Measurements from ENCODE around the gene HDAC7.
"Not testable (repeated sequence)": the region's sequence is repeated elsewhere in the genome, so short reads cannot be mapped to it uniquely, and the experiment has no call there.

The HDAC7 gene

DNA sequence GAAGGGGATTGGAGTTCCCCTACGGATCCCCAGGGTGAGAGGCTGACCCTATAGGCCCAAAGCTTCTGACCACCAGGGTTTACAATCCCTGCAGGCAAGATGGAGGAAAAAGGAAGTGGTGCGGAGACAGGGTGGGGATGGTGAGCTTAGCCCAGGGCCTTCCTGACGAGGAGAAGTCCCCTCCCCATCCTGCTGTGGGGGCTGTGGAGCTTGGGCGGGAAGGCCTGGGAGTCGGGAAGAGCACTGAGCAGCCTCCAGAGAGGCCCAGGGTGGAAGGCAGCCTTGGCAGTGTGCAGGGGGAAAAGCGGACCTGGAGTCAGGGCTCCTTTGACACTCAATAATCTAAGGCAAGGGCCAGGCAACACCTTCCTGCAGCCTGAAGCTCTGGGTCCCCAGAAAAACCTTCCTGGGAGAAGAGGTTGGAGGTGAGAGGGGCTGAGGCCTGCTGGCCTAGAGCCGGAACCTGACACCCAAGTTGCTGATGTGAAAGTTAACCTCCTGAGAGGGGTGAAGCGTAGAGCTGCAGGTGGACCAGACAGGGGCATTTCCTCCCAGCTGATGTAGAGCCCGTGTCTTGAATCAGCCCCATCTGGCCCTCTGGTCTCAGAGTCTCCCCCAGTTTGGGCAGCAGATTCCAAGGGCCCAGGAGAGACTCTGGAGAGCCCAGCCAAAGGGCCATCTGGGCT, 6.0 kb downstream of the HDAC7 start:
- DNase-seq (ENCODE audit: low read depth, low spot score): no peak

DNA sequence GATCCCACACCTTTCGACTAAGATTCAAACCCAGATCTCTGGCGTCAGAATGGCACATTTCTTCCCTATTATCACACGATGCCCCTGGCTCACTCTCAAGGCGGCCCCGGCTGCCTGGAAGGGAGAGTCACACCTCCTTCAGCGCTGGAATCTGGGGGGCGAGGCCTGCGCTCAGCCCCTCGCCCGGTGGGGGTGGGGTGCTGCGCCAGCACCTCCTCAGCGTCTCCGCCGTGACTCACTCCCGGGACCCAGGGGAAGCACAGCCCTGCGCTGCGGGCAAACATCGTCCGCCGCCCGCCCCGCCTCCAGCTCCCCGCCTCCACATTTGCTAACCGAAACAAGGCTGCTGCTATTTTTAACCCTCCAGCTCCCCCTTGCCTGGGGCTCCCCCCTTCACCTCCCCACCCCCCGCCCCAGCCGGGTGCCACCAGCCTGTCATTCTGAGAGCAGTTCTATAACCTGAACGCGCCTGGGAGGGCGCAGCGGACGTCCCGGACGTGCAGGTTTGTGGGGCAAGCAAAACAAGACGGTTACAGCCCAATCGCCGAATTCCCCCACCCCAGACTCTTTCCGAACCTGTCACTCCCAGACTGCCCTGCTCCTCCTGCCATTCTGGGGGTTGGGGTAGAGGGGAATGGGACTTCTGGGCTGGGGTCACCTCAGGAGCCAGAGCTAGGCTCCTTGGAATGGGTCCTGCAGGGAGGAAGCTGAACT, 6.7 kb downstream of the HDAC7 start:
- DNase-seq (ENCODE audit: low read depth, low spot score): no peak

DNA sequence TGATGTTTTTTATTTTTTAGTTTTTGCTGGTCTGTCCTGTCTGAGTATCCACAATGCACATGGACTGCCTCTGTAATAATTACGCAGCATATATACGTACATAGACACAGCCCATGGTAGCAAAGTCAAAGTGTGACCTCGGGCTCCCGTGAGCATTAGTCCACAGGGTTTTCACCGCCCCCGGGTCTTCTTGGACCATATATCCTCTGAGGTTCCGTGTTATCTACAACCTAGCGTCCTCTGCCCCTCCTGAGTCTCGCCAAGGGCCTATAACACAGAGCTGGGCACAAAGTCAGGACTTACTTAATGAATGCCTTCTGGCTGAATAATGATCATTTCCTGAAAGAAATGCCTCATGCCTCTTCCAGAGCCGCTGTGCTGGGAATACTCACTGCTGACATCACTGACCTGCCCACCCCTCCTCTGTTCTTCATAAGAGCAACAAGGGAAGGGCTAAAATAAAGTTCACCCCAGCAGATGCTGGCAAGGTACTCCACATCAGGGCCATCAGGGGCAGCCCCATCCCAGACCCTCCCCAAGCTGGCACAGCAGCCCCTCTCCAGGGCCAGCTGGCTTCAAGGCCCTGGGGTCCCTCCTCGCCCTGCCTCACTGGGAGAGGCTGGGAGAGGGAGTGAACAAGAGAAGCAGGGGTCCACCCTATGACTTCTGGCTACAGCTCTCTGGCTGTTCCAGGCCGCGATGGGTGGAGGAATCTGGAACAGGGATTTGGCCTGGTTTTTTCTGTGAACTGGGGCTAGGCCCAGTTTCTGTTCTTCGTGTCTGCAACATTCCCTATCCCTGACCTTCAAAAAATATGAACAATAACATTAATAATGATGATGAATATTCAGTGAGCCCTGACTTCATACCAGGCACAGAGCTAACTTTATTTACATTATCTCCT, 7.9 kb downstream of the HDAC7 start:
- no peak for DNase-seq (ENCODE audit: low read depth, low spot score)

DNA sequence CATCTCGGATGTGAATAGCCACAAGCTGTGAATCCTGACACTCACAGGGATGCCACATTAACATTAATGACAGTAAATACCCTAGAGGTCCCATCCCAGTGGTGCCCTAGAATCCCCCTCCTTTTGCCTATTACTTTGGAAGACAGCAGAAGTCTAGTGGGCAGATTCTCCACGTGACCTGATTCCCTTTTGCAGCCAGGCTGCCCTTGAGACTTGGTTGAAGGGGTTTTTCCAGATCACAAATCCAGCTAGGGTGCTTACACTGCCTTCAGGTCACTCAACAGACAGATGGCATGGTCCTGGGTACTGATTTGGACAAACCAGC, 8.7 kb downstream of the HDAC7 start:
- DNase-seq (ENCODE audit: low read depth, low spot score): no peak

DNA sequence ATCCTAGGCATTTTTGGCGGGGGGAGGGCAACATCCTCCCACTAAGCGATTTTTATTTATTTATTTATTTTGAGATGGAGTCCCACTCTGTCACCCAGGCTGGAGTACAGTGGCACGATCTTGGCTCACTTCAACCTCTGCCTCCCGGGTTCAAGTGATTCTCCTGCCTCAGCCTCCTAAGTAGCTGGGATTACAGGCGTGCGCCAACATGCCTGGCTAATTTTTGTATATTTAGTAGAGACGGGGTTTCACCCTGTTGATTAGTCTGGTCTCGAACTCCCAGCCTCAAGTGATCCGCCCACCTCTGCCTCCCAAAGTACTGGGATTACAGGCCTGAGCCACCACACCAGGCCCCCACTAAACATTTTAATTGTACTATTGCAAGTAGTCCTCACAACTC, 10.2 kb downstream of the HDAC7 start:
- not testable (repeated sequence) for DNase-seq (ENCODE audit: low read depth, low spot score)

DNA sequence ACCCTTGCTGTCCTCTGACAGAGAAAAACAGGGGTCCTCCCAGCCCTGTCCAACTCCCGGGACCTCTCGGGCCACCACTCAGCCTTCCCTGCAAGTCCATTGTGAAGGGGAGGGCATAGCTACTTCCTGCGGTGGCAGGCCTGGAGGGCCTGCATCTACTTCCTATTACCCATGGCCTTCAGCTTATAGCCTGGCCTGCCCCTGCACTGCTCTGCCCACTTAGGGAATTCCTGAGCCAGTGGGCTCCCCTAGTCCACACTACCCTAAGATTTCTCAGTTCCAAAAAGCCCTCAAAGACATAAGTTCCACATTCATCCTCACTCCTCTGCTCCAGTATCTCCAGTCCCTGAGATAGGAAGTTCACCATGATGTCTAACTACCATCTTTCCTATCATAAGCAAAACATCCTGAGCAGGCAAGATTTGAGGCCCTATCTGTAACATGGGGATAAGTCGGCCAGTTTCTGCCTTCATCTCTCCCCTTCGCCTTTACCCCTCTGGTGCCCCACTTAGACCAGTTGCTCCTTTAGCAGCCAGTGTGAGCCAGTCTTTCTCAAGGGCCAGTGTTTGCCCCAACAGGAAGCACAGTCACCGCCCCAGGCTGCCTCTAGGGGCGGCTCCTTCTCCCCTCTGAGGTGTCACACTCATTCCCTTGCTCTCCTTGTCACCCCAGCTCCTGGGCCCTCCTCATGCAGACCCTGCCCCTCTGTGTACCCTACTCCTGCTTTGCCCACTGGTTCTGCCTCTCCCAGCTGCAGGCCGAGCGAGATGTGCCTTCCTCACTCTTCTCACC, 10.9 kb downstream of the HDAC7 start:
- no peak for DNase-seq (ENCODE audit: low read depth, low spot score)

DNA sequence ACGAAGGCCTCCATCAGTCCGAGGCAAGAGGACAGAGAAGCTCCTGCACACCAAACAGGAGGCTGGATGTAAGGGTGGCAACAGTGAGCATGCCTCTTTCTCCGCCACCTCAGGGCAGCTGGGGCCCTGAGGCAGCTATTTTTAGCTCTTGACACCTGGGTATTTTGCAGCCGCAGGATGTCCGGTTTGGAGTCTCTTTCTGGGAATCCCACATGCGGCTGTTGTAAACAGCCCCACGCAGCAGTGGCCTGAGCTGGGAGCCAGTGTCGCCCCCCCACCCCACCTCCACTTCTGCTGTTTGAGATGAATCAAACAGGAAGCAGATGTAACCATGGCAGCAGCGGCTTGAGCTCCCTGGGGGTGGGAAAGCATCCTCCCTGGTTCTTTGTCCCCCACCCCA, 11.7 kb downstream of the HDAC7 start:
- DNase-seq (ENCODE audit: low read depth, low spot score): no peak

DNA sequence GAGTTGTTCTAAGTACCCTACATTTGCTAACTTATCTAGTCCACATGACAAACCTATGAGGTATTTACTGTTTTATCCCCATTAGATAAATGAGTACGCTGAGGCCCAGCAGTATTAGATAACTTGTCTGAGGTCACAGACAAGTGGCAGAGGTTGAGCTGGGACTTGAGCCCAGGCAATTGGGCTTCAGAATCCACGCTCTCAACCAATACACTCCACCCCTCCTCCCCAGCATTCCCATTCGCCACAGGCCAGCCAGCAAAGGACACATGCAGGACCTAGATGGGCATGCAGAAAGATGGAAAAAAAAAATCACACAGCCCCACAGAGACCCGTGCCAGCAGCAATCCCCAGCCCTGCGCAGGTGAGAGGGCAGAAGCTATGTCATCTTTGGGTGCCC, 12.4 kb downstream of the HDAC7 start:
- no peak for DNase-seq (ENCODE audit: low read depth, low spot score)

DNA sequence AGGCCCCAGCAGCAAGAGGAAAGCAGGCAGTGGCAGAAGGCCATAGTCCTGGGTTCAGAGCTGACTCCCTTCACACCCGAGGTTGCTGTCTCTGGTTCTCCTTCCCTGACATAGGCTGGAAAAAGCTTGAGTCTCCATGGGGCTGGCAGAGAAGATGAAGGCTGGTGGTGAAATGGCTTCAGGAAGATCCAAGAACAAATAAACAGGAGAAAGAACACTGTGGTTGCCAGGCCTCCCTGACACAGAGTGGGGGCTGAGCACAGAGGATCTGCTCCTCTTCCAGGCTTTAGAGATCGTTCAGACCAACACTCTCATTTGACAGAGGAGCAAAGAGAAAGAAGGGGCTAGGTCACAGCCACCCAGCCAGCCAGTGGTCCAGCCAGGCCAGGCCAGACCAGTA, 14.3 kb downstream of the HDAC7 start:
- no peak for DNase-seq (ENCODE audit: low read depth, low spot score)

DNA sequence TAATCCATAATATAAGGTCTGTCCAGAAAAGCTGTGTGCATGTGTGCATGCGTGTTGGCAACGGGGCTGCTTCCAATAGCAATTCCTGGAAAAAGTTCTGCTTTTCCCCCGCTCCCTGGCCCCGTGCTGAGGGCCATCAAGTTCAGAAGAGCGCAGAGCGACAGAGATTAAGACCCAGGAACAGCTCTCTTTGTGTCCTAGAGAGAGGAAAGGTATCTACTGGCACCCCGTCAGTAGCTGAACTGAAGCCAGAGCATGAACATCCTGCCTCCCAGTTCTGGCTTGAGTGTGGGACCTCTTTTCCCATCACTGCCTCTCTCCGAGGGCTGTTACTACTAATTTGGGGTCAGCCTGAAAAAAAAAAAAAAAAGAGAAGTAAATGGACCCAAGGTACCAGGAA, 15.5 kb downstream of the HDAC7 start:
- no peak for DNase-seq (ENCODE audit: low read depth, low spot score)

DNA sequence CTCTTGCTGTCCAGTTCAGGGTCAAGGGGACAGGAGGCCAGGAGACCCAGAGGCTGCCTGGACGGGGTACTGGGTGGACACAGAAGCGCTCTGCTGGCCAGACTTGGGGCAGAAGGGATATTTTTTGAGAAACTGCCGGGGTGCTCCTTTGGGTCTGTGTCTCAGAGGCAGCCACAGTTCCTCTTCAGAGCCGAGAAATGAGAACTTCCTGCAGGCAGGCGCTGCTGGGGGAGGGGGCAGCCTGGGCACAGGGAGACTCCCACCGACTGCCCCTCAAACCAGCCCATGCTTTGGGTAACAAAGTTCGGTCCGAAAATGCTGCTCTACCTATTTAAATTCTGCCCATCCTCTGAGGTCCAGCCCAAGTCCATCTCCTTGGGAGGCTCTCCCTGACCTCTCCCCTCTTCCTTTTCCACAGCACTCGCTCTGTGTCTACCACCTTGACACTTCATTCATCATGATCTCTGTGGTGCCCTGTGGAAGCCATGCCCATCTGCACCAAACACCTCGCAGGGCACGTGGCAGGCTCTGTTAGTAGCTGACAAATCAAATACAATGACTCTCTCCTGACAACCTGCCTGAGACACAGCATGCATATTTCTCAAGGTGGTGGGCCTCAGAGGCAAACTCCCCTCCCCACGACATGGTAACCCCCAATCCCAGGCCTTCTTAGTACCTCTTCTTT, 16.4 kb downstream of the HDAC7 start:
- no peak for DNase-seq (ENCODE audit: low read depth, low spot score)

DNA sequence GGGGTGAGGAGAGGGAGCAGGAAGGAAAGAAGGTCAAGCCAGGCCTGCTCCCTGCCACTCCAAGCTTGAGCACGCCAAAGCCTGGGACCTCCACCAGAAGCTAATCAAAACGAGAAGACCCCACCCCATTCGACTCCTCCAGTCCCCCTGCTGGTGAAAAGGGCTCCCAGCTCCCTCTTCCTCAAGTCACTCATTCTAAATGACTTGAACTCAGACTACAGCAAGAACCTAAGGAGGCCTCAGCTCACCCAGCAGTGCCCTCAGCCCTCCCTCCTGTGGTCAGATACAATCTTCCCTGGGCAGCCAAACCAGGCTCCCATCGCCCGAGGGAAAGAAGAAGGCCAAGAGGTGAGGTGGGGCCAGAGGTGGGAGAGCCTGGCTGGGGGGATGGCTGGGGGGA, 17.4 kb downstream of the HDAC7 start:
- no peak for DNase-seq (ENCODE audit: low read depth, low spot score)

DNA sequence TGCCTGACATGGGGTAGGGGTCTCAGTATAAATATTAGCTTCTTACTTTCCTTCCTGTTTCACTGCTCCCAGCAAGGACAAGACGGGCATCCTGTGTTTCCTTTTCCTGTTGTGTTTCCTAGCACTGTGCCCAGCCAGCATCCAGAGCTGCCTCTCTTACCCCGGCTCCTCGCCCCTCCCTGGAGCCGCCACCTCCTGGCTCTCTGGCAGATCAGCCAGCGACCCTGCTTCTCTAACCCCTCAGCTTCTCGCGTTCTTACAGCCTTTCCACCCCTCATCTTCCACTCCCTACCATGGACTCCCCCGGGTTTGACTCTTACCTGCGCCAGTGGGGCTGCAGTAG, 17.8 kb downstream of the HDAC7 start:
- DNase-seq (ENCODE audit: low read depth, low spot score): no peak

DNA sequence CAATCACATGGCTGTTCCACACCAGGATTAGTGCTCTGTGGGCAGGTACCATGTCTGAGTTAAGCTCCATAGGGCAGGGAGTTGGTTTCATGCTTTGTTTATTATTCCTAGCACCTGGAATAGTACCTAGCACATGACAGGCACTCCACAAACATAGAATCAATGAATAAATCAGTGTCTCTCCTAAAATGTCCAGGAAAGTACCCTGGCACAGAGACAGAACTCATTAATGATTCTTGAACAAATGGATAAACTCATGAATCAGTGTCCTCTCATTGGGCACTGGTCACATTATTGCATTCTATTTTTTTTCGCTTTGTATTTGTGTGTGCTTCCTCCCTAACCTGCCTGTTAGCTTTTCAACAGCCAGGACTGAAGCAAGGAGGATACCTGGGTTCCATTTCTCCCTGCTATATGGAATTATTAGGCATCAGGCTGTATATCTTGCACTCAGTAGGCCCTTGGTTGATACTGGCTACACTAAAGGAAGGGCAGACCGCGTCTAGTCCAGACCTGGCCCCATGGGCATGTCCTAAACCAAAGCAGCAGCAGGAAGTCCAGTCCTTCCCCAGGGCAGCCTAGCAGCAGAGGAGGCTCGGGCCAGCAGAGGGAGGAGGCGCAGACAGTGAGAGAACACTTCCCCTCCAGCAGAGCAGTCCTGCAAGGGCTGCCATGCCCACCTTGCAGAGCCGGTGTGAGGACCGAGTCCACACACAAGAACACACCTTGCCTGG, 18.4 kb downstream of the HDAC7 start:
- DNase-seq (ENCODE audit: low read depth, low spot score): no peak

DNA sequence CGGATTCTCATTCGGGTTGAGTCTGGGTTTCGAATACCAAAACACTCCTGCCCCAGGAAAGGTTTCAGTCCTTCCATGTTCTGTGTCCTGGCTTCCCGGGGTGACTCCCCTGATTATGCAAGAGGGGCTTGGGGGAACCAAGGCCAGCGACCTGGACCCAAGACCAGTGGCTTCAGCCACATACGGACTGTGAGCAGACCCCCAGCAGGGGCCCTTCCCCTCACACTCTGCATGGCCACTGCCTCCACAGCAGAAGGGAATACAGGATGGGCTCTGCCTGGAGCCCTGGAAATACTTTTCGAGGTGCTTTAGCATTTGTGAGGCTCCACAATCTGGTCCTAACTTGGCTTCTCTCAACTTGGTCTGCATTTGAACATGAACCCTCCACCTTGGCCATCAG, 19.1 kb downstream of the HDAC7 start:
- no peak for DNase-seq (ENCODE audit: low read depth, low spot score)

DNA sequence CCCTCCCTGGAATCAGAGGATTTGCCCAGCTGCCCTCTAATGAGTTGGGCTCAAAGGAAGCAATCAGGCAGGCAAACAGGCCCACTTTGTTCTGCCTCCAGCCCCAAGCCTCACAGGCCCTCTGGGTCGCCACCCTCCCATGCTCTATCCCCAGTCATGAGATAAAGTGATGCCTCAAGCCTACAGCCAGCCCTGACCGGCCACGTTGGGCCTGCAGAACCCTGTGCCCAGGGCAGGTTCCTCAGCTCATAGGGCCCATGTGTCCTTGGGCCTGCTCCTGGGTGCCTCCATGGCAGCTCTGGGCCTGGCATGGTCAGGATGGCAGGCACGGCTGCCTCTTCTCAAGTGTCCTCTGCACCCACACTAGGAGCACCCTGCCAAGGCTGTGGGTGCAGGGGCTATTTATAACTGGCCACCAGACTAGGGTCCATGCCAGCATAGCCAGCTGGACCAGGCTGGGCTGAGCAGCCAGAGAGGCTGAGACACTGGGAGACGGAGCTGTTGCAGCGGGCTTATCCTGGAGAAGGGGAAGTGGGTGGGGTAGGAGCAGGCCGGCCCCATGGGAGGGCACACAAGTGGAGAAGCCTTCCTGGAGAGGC, 20.2 kb downstream of the HDAC7 start:
- no peak for DNase-seq (ENCODE audit: low read depth, low spot score)

DNA sequence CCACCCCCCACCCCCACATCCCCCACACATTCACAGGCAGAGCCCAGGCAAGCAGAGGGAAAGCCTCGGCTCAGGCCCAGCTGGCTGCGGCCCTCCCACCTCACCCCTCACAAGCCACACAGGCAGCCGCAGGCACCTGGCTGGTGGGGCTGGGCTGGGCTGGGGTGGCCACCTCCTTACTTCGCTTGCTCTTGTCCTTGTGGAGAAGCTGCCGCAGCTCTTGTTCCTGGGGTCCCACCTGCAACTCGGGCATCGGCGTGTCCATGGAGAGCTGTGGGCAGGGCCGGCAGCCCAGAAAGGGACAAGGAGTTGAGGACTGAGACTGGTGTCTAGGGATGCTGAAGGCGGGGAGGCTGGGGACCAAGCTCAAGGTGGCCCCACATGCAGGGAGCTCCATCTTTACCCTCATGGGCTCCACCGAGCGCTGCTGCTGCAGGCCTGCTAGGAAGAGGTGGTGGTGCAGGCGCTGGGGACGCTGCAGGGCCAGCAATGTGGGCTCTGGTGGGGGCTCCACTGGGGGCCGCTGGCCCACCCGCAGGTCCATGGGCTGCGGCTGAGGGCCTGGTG, 21.2 kb downstream of the HDAC7 start:
- DNase-seq (ENCODE audit: low read depth, low spot score): no peak

DNA sequence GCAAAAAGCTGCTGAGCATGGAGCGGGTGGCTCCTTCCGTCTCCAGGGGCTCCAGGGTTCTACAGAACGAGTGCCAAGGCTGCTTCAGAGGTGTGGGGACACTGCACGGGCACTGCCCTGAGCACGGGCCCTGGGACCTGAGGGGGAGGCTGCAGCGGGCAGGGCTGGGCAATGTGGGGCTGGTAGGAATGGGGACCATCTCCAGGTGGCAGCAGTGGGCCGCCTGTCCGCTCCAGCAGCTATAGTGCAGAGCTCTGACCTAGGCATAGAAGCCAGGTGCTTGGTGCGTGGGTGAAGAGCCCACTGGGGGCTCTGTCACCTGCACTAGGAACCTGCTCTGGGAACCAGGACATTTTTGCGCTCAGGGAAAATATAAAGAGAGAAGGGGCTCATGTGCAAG, 22.3 kb downstream of the HDAC7 start:
- no peak for DNase-seq (ENCODE audit: low read depth, low spot score)

DNA sequence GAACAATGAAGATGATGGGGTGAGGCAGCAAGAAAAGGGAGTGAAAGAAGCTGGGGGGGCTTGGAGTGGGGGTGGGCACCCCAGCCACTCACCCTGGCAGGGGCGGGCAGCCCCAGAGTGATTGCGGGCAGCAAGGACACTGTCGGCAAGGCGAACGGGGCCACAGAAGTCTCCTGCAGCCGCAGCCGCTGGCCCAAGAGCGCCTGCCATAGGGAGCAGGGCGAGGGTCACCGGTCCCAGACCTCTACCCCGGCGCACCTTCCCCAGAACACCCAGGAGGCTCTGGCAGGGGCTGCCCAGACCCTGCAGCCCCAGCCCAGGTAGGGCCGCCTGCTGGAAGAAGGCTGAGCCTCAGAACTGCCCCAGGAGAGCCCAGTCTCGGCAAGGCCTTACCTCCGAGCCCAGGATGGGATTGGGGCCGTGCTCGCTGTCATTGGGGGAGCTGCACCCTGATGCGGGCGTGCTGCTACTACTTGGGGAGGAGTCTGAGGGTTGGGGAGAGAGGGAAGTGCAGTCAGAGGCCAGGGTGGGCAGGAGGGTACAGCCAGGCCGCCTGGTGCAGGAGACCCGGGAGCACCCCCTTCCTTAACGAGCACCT, 23.8 kb downstream of the HDAC7 start:
- DNase-seq (ENCODE audit: low read depth, low spot score): no peak

Measured in iPS DF 19.7 (cell line).